ENCODE data around the gene INHA. TPM values are rescaled to one million over a fixed set of nuclear protein-coding genes. Genes with fewer than 3 reads are reported as not detected.
A peak's percentile ranks its signal among the peaks of the same experiment; 100 is the strongest.

INHA gene
- total RNA-seq, 4 donors from 2014 or later, result 0.45 to 0.75 TPM; not detected in 2

GRCh38 chr2:219553463-219553963 lies 18.6 kb upstream of the INHA start:
- WGBS, result 81% methylated on average over 10 of the region's 12 CpGs
- no peak for DNase-seq (ENCODE audit: extremely low spot score)
- H3K4me3 ChIP-seq, result peak overlapping the region in 2 of 4 donors; percentile 58 to 86

GRCh38 chr2:219554350-219554749 lies 17.8 kb upstream of the INHA start:
- Histone ChIP-seq H3K4me1 (peaks cover 18 to 32% (median 28%) of the 10 kb centered on the region in 4 donors), H3K36me3 (peaks cover 4 to 55% (median 31%) of the 10 kb centered on the region in 4 donors), H3K27me3 (peaks cover 0 to 9% (median 0%) of the 10 kb centered on the region in 4 donors), H3K4me3 (no peak overlapping the region), H3K9me3 (no peaks in the 10 kb centered on the region), H3K27ac (replicated peaks in 1 of 4) (no peak overlapping the region)
- intact Hi-C loops (cut with DNase I), result no loop called here
- TF ChIP-seq POLR2AphosphoS5 (IDR thresholded peaks at IDR 0.05) (no peak), EP300 (IDR thresholded peaks at IDR 0.05) (no peak), POLR2A (IDR thresholded peaks at IDR 0.05; ENCODE audit: low read depth) (no peak), CTCF (IDR thresholded peaks at IDR 0.05) (no peak)
- WGBS, result 84% methylated on average over 7 of the region's 15 CpGs
- no peak for DNase-seq (ENCODE audit: extremely low spot score)

More at GRCh38 chr2:219553463-219553963, 18.6 kb upstream of the INHA start:
- intact Hi-C loops (cut with DNase I), result no loop called here
- TF ChIP-seq POLR2A (IDR thresholded peaks at IDR 0.05; ENCODE audit: low read depth) (no peak), CTCF (IDR thresholded peaks at IDR 0.05) (no peak), POLR2AphosphoS5 (IDR thresholded peaks at IDR 0.05) (no peak), EP300 (IDR thresholded peaks at IDR 0.05) (no peak)
- H3K4me1 ChIP-seq, result peaks cover 18 to 28% (median 26%) of the 10 kb centered on the region in 4 donors
- peaks cover 0 to 9% (median 0%) of the 10 kb centered on the region in 4 donors for H3K27me3 ChIP-seq
- no peaks in the 10 kb centered on the region for H3K9me3 ChIP-seq
- H3K36me3 ChIP-seq, result peaks cover 4 to 53% (median 28%) of the 10 kb centered on the region in 4 donors
- H3K27ac ChIP-seq (replicated peaks in 1 of 4), result no peak overlapping the region

- intact Hi-C loops (cut with DNase I), result no loop called here
- Histone ChIP-seq H3K27me3 (peaks cover 0 to 9% (median 0%) of the 10 kb centered on the region in 4 donors), H3K4me1 (peaks cover 21 to 45% (median 40%) of the 10 kb centered on the region in 4 donors), H3K4me3 (no peak overlapping the region), H3K27ac (replicated peaks in 1 of 4) (no peak overlapping the region), H3K9me3 (no peaks in the 10 kb centered on the region), H3K36me3 (peaks cover 4 to 48% (median 26%) of the 10 kb centered on the region in 4 donors)
- 92% methylated on average over 15 of the region's 20 CpGs for WGBS
- no peak for DNase-seq (ENCODE audit: extremely low spot score)
- no peak for TF ChIP-seq CTCF (IDR thresholded peaks at IDR 0.05)
- TF ChIP-seq POLR2AphosphoS5 (IDR thresholded peaks at IDR 0.05), result no peak
- no peak for TF ChIP-seq EP300 (IDR thresholded peaks at IDR 0.05)
- TF ChIP-seq POLR2A (IDR thresholded peaks at IDR 0.05; ENCODE audit: low read depth), result no peak
Measured at GRCh38 chr2:219555956-219556355, 16.2 kb upstream of the INHA start.

- H3K27me3 ChIP-seq, result peaks cover 0 to 9% (median 0%) of the 10 kb centered on the region in 4 donors
- DNase-seq (ENCODE audit: extremely low spot score), result no peak
- TF ChIP-seq EP300 (IDR thresholded peaks at IDR 0.05), result no peak
- no peak for TF ChIP-seq POLR2A (IDR thresholded peaks at IDR 0.05; ENCODE audit: low read depth)
- TF ChIP-seq POLR2AphosphoS5 (IDR thresholded peaks at IDR 0.05), result no peak
- TF ChIP-seq CTCF (IDR thresholded peaks at IDR 0.05), result no peak
- H3K36me3 ChIP-seq, result peaks cover 4 to 49% (median 27%) of the 10 kb centered on the region in 4 donors
- H3K27ac ChIP-seq (replicated peaks in 1 of 4), result no peak overlapping the region
- WGBS, result 92% methylated on average over 13 of the region's 19 CpGs
- no peak overlapping the region for H3K4me3 ChIP-seq
- intact Hi-C loops (cut with DNase I), result no loop called here
- H3K4me1 ChIP-seq, result peaks cover 19 to 41% (median 35%) of the 10 kb centered on the region in 4 donors
- H3K9me3 ChIP-seq, result no peaks in the 10 kb centered on the region
Measured at GRCh38 chr2:219556413-219556812, 15.7 kb upstream of the INHA start.

Measured in esophagus muscularis mucosa (tissue), 4 donors.